ENCODE results near the gene PARD3B. TPM values are rescaled to one million over a fixed set of nuclear protein-coding genes. Genes with fewer than 3 reads are reported as not detected.

PARD3B gene
- total and polyA plus RNA-seq, 2 of the 13 experiments (the other 11 are each of a cell fraction or from before 2014, with no cell fraction given), result 0.71 to 2.3 TPM

- TF ChIP-seq, protein P1, sequence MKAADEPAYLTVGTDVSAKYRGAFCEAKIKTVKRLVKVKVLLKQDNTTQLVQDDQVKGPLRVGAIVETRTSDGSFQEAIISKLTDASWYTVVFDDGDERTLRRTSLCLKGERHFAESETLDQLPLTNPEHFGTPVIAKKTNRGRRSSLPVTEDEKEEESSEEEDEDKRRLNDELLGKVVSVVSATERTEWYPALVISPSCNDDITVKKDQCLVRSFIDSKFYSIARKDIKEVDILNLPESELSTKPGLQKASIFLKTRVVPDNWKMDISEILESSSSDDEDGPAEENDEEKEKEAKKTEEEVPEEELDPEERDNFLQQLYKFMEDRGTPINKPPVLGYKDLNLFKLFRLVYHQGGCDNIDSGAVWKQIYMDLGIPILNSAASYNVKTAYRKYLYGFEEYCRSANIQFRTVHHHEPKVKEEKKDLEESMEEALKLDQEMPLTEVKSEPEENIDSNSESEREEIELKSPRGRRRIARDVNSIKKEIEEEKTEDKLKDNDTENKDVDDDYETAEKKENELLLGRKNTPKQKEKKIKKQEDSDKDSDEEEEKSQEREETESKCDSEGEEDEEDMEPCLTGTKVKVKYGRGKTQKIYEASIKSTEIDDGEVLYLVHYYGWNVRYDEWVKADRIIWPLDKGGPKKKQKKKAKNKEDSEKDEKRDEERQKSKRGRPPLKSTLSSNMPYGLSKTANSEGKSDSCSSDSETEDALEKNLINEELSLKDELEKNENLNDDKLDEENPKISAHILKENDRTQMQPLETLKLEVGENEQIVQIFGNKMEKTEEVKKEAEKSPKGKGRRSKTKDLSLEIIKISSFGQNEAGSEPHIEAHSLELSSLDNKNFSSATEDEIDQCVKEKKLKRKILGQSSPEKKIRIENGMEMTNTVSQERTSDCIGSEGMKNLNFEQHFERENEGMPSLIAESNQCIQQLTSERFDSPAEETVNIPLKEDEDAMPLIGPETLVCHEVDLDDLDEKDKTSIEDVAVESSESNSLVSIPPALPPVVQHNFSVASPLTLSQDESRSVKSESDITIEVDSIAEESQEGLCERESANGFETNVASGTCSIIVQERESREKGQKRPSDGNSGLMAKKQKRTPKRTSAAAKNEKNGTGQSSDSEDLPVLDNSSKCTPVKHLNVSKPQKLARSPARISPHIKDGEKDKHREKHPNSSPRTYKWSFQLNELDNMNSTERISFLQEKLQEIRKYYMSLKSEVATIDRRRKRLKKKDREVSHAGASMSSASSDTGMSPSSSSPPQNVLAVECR (CRISPR knock-in tag; IDR thresholded peaks at IDR 0.05; ENCODE audit: borderline replicate concordance), result no peak
- TF ChIP-seq ZMYM4 (CRISPR knock-in tag; IDR thresholded peaks at IDR 0.05) (peak; percentile 99), MLXIP (CRISPR knock-in tag; IDR thresholded peaks at IDR 0.05; ENCODE audit: borderline replicate concordance) (0 out of 2 replicates have a peak, but pooled peaks have one; percentile 49), CREM (IDR thresholded peaks at IDR 0.05) (peak; percentile 21; the same call in 1 of the 2 replicates), CREM (CRISPR knock-in tag; IDR thresholded peaks at IDR 0.05) (no peak), MEF2D (CRISPR knock-in tag; IDR thresholded peaks at IDR 0.05) (no peak), GATAD2A (CRISPR knock-in tag; IDR thresholded peaks at IDR 0.05) (0 out of 2 replicates have a peak, but pooled peaks have one; percentile 26), MIER3 (CRISPR knock-in tag; IDR thresholded peaks at IDR 0.05; ENCODE audit: borderline replicate concordance) (no peak), POGZ (CRISPR knock-in tag; IDR thresholded peaks at IDR 0.05) (peak; percentile 97), HOXA3 (CRISPR knock-in tag; IDR thresholded peaks at IDR 0.05) (0 out of 2 replicates have a peak, but pooled peaks have one; percentile 15), AHDC1 (CRISPR knock-in tag; IDR thresholded peaks at IDR 0.05; ENCODE audit: borderline replicate concordance) (peak; percentile 77; the same call in 1 of the 2 replicates), ZNF280D (CRISPR knock-in tag; IDR thresholded peaks at IDR 0.05) (no peak), ELF4 (CRISPR knock-in tag; IDR thresholded peaks at IDR 0.05; ENCODE audit: borderline replicate concordance) (0 out of 2 replicates have a peak, but pooled peaks have one; percentile 34), FOXA1 (IDR thresholded peaks at IDR 0.05) (no peak), FOXA1 (CRISPR knock-in tag; IDR thresholded peaks at IDR 0.05) (peak; percentile 49)
Measured at GRCh38 chr2:204670124-204670523, 124.8 kb downstream of the PARD3B start (continued).

Measured in HepG2 (cell line).